Neural cell (in vitro differentiated cells): ENCODE data around the gene WDR59.
"Not testable (repeated sequence)": the region's sequence is repeated elsewhere in the genome, so short reads cannot be mapped to it uniquely, and the experiment has no call there.

Experiments
- CTCF ChIP-seq: fragments of 450-650 bp; IDR thresholded peaks from 2 replicates; pipeline ENCODE4 v1.5.1; 2014; ENCODE audit warnings: antibody characterized with exemption, mild to moderate bottlenecking, moderate library complexity; ENCODE audit not compliant: poor library complexity, severe bottlenecking
- EP300 ChIP-seq: fragments of 450-650 bp; conservative IDR thresholded peaks from 2 replicates; pipeline ENCODE4 v1.6.1; 2014; ENCODE audit warnings: antibody characterized with exemption, mild to moderate bottlenecking, moderate library complexity; ENCODE audit not compliant: poor library complexity, severe bottlenecking
- EZH2 ChIP-seq: fragments of 200-600, 300-800 bp; shearing (Covaris generic), sonication (generic); IDR thresholded peaks from 2 replicates; pipeline ENCODE4 v1.6.1; 2014; ENCODE audit warnings: antibody characterized with exemption, low read length, borderline replicate concordance, mild to moderate bottlenecking; ENCODE audit not compliant: insufficient read depth, poor library complexity, severe bottlenecking
- MXI1 ChIP-seq: fragments of 450-650 bp; conservative IDR thresholded peaks from 2 replicates; pipeline ENCODE4 v1.6.1; 2014; ENCODE audit warnings: antibody characterized with exemption, mild to moderate bottlenecking; ENCODE audit not compliant: poor library complexity, severe bottlenecking
- RAD21 ChIP-seq: fragments of 450-650 bp; conservative IDR thresholded peaks from 2 replicates; pipeline ENCODE4 v1.6.1; 2014; ENCODE audit warnings: antibody characterized with exemption, mild to moderate bottlenecking, moderate library complexity
- SMC3 ChIP-seq: fragments of 450-650 bp; conservative IDR thresholded peaks from 2 replicates; pipeline ENCODE4 v1.6.1; 2014; ENCODE audit warnings: antibody characterized with exemption, mild to moderate bottlenecking, moderate library complexity; ENCODE audit not compliant: poor library complexity
- TAF1 ChIP-seq: IDR thresholded peaks from 2 replicates; pipeline ENCODE4 v1.6.1; 2012; ENCODE audit warnings: low read depth
- TF ChIP-seq, protein P1 (sequence below): IDR thresholded peaks from 2 replicates; pipeline ENCODE4 v1.6.1; 2012; ENCODE audit warnings: borderline replicate concordance

GRCh38 chr16:75013123-75013522 is 28.2 kb upstream of the WDR59 start:
- not testable (repeated sequence) for TF ChIP-seq CTCF, SMC3, EP300, EZH2, RAD21, TAF1, MXI1
- TF ChIP-seq, protein P1, sequence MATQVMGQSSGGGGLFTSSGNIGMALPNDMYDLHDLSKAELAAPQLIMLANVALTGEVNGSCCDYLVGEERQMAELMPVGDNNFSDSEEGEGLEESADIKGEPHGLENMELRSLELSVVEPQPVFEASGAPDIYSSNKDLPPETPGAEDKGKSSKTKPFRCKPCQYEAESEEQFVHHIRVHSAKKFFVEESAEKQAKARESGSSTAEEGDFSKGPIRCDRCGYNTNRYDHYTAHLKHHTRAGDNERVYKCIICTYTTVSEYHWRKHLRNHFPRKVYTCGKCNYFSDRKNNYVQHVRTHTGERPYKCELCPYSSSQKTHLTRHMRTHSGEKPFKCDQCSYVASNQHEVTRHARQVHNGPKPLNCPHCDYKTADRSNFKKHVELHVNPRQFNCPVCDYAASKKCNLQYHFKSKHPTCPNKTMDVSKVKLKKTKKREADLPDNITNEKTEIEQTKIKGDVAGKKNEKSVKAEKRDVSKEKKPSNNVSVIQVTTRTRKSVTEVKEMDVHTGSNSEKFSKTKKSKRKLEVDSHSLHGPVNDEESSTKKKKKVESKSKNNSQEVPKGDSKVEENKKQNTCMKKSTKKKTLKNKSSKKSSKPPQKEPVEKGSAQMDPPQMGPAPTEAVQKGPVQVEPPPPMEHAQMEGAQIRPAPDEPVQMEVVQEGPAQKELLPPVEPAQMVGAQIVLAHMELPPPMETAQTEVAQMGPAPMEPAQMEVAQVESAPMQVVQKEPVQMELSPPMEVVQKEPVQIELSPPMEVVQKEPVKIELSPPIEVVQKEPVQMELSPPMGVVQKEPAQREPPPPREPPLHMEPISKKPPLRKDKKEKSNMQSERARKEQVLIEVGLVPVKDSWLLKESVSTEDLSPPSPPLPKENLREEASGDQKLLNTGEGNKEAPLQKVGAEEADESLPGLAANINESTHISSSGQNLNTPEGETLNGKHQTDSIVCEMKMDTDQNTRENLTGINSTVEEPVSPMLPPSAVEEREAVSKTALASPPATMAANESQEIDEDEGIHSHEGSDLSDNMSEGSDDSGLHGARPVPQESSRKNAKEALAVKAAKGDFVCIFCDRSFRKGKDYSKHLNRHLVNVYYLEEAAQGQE, result not testable (repeated sequence)
